NCI-H2227 (cell line): ENCODE measurements around the gene C17orf113.
"Not testable (repeated sequence)": the region's sequence is repeated elsewhere in the genome, so short reads cannot be mapped to it uniquely, and the experiment has no call there.

Source experiments
- DNase-seq: peaks from one replicate; lab custom pipeline; 2025; ENCODE audit not compliant: unreplicated experiment; lab: John Stamatoyannopoulos, UW

Gene C17orf113

GRCh38 chr17:42017866-42018200 is 32.6 kb downstream of the C17orf113 start:
- no peak for DNase-seq

GRCh38 chr17:42016941-42017865 is 33.2 kb downstream of the C17orf113 start, which contains the start of gene DNAJC7:
TSS of gene DNAJC7 (minus strand) at chr17:42017439. CDS start at chr17:42017416, 23 bp downstream.
- DNase-seq, result peak; percentile 97

- peak; percentile 43 for DNase-seq
Measured at GRCh38 chr17:42016411-42016831, 34.0 kb downstream of the C17orf113 start.

GRCh38 chr17:42013740-42014139 is 36.7 kb downstream of the C17orf113 start:
- not testable (repeated sequence) for DNase-seq

GRCh38 chr17:42012363-42012762 is 38.0 kb downstream of the C17orf113 start:
- not testable (repeated sequence) for DNase-seq

GRCh38 chr17:42010898-42011516 is 39.4 kb downstream of the C17orf113 start:
- DNase-seq, result peak; percentile 16

GRCh38 chr17:42010266-42010680 is 40.1 kb downstream of the C17orf113 start:
- not testable (repeated sequence) for DNase-seq

- no peak for DNase-seq
Measured at GRCh38 chr17:42009170-42009569, 41.2 kb downstream of the C17orf113 start.

GRCh38 chr17:42005166-42005565 is 45.2 kb downstream of the C17orf113 start:
- DNase-seq, result no peak

- DNase-seq, result no peak
Measured at GRCh38 chr17:42002792-42003301, 47.6 kb downstream of the C17orf113 start.

- no peak for DNase-seq
Measured at GRCh38 chr17:42002175-42002791, 48.1 kb downstream of the C17orf113 start.

GRCh38 chr17:42001729-42002128 is 48.7 kb downstream of the C17orf113 start:
- DNase-seq, result no peak

- DNase-seq, result no peak
Measured at GRCh38 chr17:42000413-42001133, 49.8 kb downstream of the C17orf113 start.

GRCh38 chr17:41998497-41998896 is 51.9 kb downstream of the C17orf113 start:
- DNase-seq, result no peak

GRCh38 chr17:41996855-41997164 is 53.6 kb downstream of the C17orf113 start:
- no peak for DNase-seq

- DNase-seq, result no peak
Measured at GRCh38 chr17:41992576-41992975, 57.8 kb downstream of the C17orf113 start.

GRCh38 chr17:41989702-41990419 is 60.5 kb downstream of the C17orf113 start:
- DNase-seq, result no peak

- DNase-seq, result no peak
Measured at GRCh38 chr17:41988418-41988817, 62.0 kb downstream of the C17orf113 start.
